T-helper 1 cell treated with Interleukin-12 subunit alpha and Interleukin-12 subunit beta and Interleukin-4 antibody, amounts not matched to agents 30 ng/mL and 1 ng/mL, for 36 hours (primary cell): ENCODE data around the gene CENPX. TPM values are rescaled to one million over a fixed set of nuclear protein-coding genes. Genes with fewer than 3 reads are reported as not detected.

ENCODE experiments used
- intact Hi-C: fragments of 100-400 bp; cut with micrococcal nuclease; formaldehyde crosslinking; loops from one replicate; pipeline ENCODE4 v1.15.1; 2024
- total RNA-seq: library from RNA; stranded (reverse); gene quantifications from 2 replicates; pipeline ENCODE4 v1.2.3, GENCODE V29; 2022

The CENPX gene
- total RNA-seq, 1 donor from 2014 or later, result 71.2 TPM

DNA sequence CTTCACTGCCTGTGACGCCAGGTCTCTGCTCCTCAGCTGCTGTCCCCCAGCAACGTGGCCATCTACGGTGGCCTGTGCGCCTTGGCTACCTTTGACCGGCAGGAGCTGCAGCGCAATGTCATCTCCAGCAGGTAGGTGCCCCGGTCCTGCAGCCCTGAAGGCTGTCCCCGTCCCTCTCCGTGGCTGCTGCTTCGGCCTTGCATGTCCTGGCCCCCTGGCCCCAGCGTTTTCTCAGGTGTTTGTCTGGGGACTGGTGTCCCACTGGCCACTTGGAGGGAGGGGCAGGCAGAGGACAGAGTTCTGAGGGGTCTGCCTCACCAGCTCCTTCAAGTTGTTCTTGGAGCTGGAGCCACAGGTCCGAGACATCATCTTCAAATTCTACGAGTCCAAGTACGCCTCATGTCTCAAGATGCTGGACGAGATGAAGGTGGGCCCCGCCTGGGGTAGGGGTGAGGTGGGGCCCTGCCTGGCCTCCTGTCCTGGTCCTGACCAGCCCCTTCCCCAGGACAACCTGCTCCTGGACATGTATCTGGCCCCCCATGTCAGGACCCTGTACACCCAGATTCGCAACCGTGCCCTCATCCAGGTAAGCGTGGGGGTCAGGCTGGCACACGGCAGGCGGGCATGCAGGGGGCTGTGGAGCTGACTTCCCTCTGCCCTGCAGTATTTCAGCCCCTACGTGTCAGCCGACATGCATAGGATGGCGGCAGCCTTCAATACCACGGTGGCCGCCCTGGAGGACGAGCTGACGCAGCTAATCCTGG, 33.5 kb upstream of the CENPX start:
- intact Hi-C loops, result no loop called here

DNA sequence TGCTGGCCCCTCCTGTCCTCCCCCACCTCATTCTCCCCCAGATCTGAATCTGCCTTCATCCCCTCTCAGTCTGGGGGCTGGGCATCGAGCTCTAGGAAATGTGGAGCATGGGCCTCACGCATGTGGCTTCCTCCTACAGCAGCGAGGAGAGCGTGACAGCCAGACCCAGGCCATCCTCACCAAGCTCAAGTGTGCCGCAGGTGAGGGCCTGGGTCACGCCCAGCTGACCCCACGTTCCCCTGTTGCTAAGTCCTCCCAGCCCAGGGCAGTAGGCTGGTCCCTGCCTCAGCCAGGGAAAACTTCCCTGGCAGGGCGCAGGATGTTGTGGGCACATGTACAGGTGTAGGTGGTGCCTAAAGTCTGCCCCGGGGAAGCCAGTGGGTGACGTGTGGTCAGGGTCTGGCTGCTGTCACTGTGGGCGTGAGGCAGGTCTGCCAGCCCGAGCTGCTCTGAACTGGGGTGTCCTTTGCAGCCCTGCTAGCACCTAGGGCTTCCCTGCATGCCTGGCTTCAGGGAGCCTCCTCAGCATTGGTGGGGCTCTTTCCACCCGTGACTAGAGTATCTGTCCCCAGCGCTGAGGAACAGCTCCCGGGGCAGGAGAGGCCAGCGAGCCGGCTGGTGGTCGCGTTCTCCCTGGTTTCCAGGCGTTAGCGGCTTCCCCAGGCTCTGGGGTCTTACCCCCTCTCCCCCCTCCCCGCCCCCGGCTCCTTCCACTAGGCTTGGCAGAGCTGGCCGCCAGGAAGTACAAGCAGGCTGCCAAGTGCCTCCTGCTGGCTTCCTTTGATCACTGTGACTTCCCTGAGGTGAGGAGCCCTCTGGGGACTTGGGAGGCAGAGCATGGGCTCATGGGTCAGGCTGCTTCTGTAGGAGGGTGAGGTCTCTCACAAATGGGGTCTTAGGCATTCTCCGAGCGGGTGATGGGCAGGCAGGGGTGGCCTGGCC, 32.6 kb upstream of the CENPX start:
- intact Hi-C loops, result no loop called here

- intact Hi-C loops, result loop anchor here (5.0 kb wide), 1 partner anchor 43 kb away; the partner anchor contains the start of gene FASN
These were observed 31.8 kb upstream of the CENPX start for GRCh38 chr17:82054351-82055022.

DNA sequence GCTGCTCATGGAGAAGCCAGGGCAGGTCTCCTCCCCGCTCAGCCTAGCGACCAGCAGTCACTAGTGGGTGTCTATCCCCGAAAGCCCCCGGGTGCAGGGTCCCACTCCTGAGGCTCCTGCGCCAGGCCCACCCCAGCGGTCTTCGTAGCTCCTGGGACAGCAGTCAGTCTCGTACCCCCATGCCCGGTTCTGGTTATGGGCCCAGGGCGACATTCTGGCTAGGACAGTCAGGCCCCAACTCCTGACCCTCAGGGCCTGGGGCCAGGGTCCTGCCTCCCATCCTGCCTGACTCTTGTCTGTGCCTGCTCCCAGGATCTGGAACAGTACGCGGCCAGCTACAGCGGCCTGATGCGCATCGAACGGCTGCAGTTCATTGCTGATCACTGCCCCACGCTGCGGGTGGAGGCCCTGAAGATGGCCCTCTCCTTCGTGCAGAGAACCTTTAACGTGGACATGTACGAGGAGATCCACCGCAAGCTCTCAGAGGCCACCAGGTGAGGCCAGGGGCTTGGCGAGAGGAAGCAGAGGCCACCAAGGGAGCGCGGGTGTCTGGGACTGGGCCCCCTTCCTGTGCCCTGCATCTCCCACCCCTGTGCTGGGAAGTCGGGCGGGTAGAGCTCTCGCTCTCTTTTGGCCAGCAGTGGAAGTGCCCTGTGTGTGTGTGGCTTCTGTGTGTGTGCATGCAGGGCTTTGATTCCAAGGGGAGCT, 31.0 kb upstream of the CENPX start:
- intact Hi-C loops, result loop anchor here (5.0 kb wide), 1 partner anchor 44 kb away; the partner anchor contains the start of gene FASN

GRCh38 chr17:82053130-82053529, 30.5 kb upstream of the CENPX start:
- intact Hi-C loops, result loop anchor here (5.0 kb wide), 1 partner anchor 44 kb away; the partner anchor contains the start of gene FASN

DNA sequence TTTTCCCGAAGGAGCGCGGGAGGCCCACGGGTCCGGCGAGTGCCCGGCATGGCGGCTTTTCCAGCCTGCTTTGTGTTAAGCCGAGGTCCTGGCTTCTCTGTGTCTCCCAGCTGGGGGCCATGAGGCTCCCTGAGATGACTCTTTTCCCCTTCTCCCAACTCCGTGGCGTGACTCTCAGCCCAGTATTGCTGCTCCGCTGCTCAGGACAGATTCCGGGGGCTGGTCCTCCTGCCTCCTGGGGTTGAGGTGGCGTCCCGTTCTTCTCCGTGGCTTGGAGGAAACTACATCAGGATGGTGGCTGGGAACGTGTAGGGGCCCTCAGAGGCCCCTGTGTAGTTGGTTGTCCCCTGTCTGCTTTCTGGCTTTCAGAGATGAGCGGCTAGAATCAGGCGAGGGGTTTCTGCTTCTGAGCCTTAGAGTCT, 30.0 kb upstream of the CENPX start:
- intact Hi-C loops, result loop anchor here (5.0 kb wide), 1 partner anchor 45 kb away; the partner anchor contains the start of gene FASN

GRCh38 chr17:82051776-82052637, 29.3 kb upstream of the CENPX start, which contains the start of the genes GPS1 and RFNG:
GPS1 (plus strand) TSS chr17:82051898; CDS start chr17:82051932, 34 bp downstream.
RFNG (minus strand) TSS chr17:82051811; CDS start chr17:82051766, 45 bp downstream.
- intact Hi-C loops, result loop anchor here (1.0 to 5.0 kb wide), 4 partner anchors 13 to 45 kb away; partner anchors contain the start of genes DCXR, DUS1L, FASN and LRRC45

GRCh38 chr17:82050761-82051641, 28.3 kb upstream of the CENPX start:
- intact Hi-C loops, result loop anchor here (1.0 to 5.0 kb wide), 4 partner anchors 14 to 46 kb away; partner anchors contain the start of genes DCXR, DUS1L, FASN and LRRC45

GRCh38 chr17:82050152-82050760, 27.6 kb upstream of the CENPX start:
- intact Hi-C loops, result loop anchor here (5.0 kb wide), 1 partner anchor 47 kb away; the partner anchor contains the start of gene FASN

DNA sequence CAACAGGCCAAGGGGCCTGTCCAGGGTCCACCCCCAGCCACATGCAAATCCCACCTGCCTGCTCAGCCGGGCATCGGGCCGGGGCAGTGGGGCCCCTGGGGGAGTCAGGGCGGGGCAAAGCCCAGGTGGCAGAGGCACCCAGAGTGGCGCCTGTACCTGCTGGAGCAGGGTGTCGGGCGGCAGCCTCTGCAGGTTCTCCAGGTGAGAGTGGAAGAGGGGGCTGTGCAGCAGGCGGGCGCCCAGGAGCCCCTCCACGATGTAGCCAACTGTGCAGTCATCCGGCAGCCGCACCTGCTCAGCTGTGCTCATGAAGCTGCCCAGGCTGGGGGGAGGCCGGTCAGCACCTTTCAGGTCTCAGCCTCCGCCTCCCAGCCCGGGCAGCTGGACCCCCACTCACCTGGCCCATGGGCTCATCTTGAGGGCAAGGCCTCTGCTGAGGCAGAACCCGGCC, 26.9 kb upstream of the CENPX start:
- intact Hi-C loops, result no loop called here

DNA sequence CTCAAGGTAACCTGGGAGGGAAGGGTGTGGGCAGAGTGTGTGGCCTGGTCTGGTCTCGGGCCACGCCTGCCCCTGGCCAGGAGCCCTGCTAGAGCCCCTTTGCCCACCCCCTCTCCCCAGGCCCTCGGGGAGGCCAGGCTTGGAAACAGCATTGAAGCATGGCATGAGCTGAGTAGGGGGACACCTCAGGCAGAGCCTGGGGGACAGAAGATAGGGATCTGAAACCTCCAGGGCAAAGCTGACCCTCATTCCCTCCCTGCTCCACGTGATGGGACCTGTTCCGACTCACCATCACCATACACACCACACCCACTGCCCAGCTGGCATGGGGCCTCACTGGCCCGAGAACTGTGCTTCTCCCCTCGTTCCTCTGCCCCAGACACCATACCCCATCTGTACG, 26.4 kb upstream of the CENPX start:
- intact Hi-C loops, result no loop called here

DNA sequence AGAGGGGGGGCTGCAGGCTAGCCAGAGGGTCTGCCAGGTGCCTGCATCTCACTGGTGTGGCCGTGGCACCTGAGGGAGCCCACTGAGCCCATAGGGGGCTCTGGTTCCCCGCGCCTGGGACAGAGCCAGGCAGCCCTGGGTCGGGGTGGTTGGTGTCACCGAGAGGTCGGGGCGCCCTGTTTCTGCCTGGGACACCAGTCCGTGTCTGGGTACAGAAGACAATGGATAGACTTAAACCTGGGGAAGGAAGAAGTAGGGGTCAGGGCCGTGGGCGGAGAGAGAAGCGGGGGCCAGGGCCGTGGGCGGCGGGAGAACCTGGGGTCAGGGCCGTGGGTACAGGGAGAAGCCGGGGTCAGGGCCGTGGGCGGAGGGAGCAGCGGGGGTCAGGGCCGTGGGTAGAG, 25.9 kb upstream of the CENPX start:
- intact Hi-C loops, result no loop called here

GRCh38 chr17:82047914-82048570, 25.4 kb upstream of the CENPX start:
- intact Hi-C loops, result no loop called here

- intact Hi-C loops, result no loop called here
These were observed 24.7 kb upstream of the CENPX start for GRCh38 chr17:82047379-82047778.

DNA sequence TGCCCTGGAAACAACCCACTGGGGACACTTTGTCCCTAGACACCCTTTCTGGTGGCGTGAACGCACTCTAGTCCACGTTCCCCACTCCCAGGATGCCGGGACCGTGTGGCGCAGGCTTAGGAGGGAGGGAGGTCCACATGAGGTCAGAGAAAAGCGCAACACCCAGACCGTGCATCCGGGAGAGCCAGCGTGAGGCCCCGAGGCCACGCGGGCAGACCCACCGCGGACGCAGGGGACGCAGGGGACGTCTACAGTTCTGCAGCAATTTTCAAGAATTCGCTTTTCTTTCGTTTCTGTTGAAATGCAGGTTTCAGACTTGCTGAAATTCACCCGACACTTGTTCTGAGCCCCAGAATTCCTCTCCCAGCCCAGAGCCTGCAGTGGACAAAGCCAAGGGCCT, 24.2 kb upstream of the CENPX start:
- intact Hi-C loops, result no loop called here

DNA sequence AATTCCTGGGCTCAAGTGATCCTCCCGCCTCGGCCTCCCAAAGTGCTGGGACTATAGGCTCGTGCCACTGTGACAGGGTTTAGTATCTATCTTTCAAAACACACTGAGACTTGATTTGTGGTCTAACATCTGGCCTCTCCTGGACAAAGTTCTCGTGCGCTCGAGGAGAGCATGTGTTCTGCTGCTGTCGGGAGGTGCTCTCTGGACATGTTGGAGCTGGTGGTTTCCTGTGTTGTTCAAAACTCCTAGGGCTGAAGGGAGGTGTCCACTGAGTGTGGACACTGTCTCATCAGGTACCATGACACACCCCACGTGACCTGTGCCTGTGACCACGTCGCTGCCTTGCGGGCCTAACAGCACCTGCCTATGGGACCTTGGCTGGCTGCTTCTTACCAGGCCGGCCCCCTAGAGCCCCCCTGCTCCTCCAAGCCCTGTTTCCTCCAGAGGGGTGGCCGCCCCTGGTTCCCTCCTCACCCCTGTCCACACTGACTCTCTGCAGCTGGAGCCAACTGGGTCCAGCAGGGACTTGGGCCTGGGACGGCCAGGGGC, 23.3 kb upstream of the CENPX start:
- intact Hi-C loops, result no loop called here

GRCh38 chr17:82043507-82043906, 20.8 kb upstream of the CENPX start:
- intact Hi-C loops, result no loop called here
